Neural cell (in vitro differentiated cells): ENCODE data around the gene UNC5C. TPM values are rescaled to one million over a fixed set of nuclear protein-coding genes. Genes with fewer than 3 reads are reported as not detected.

Source experiments
- H2AFZ ChIP-seq: fragments of 200-600, 300-800 bp; sonication (generic), shearing (Covaris generic); 2 replicates; pipeline ENCODE4 v1.6.0; 2014; ENCODE audit warnings: low read depth, mild to moderate bottlenecking, antibody characterized with exemption, low read length, moderate library complexity
- H3F3A ChIP-seq: fragments of 200-600 bp; shearing (Covaris generic); 2 replicates; pipeline ENCODE4 v1.6.1; 2016; ENCODE audit warnings: mild to moderate bottlenecking, moderate library complexity, mixed read lengths, antibody characterized with exemption, low read length; ENCODE audit not compliant: insufficient read depth, poor library complexity, severe bottlenecking
- H3K27ac ChIP-seq: fragments of 200-600, 300-800 bp; sonication (generic), shearing (Covaris generic); 2 replicates; pipeline ENCODE4 v1.5.1; 2014; ENCODE audit warnings: mild to moderate bottlenecking, low read length, moderate library complexity
- H3K27me3 ChIP-seq: fragments of 300-800, 200-600 bp; sonication (generic), shearing (Covaris generic); 2 replicates; pipeline ENCODE4 v1.6.0; 2014; ENCODE audit warnings: mild to moderate bottlenecking, low read depth, low read length, moderate library complexity; ENCODE audit not compliant: insufficient read depth
- H3K36me3 ChIP-seq: fragments of 300-800, 200-600 bp; sonication (generic), shearing (Covaris generic); 2 replicates; pipeline ENCODE4 v1.5.1; 2014; ENCODE audit warnings: mild to moderate bottlenecking, antibody characterized with exemption, low read length, moderate library complexity; ENCODE audit not compliant: insufficient read depth
- H3K4me2 ChIP-seq: fragments of 300-800, 200-600 bp; sonication (generic), shearing (Covaris generic); 2 replicates; pipeline ENCODE4 v1.6.0; 2014; ENCODE audit warnings: mild to moderate bottlenecking, low read length
- H3K4me3 ChIP-seq: fragments of 300-800, 200-600 bp; sonication (generic), shearing (Covaris generic); 2 replicates; pipeline ENCODE4 v1.5.1; 2014; ENCODE audit warnings: mild to moderate bottlenecking, low read length, moderate library complexity
- H3K79me2 ChIP-seq: fragments of 200-600 bp; shearing (Covaris generic); replicated peaks from 2 replicates; pipeline ENCODE4 v1.6.0; 2014; ENCODE audit warnings: mild to moderate bottlenecking, low read length, moderate library complexity; ENCODE audit not compliant: insufficient read depth
- H3K9ac ChIP-seq: fragments of 300-800, 200-600 bp; sonication (generic), shearing (Covaris generic); 2 replicates; pipeline ENCODE4 v1.6.1; 2016; ENCODE audit warnings: mild to moderate bottlenecking, low read length, mixed read lengths
- H3K9me2 ChIP-seq: fragments of 200-600 bp; shearing (Covaris generic); 2 replicates; pipeline ENCODE4 v1.6.1; 2016; ENCODE audit warnings: mild to moderate bottlenecking, low read length, mixed read lengths; ENCODE audit not compliant: insufficient read depth
- H3K9me3 ChIP-seq: fragments of 200-600, 300-800 bp; sonication (generic), shearing (Covaris generic); 2 replicates; pipeline ENCODE4 v1.6.1; 2016; ENCODE audit warnings: mild to moderate bottlenecking, mixed run types, low read length, moderate library complexity, mixed read lengths
- H4K20me1 ChIP-seq: fragments of 200-600 bp; shearing (Covaris generic); 2 replicates; pipeline ENCODE4 v1.6.1; 2016; ENCODE audit warnings: mild to moderate bottlenecking, mixed run types; ENCODE audit not compliant: insufficient read depth
- CTCF ChIP-seq: fragments of 450-650 bp; IDR thresholded peaks from 2 replicates; pipeline ENCODE4 v1.5.1; 2014; ENCODE audit warnings: antibody characterized with exemption, mild to moderate bottlenecking, moderate library complexity; ENCODE audit not compliant: poor library complexity, severe bottlenecking
- EP300 ChIP-seq: fragments of 450-650 bp; conservative IDR thresholded peaks from 2 replicates; pipeline ENCODE4 v1.6.1; 2014; ENCODE audit warnings: antibody characterized with exemption, mild to moderate bottlenecking, moderate library complexity; ENCODE audit not compliant: poor library complexity, severe bottlenecking
- EZH2 ChIP-seq: fragments of 200-600, 300-800 bp; shearing (Covaris generic), sonication (generic); IDR thresholded peaks from 2 replicates; pipeline ENCODE4 v1.6.1; 2014; ENCODE audit warnings: antibody characterized with exemption, low read length, borderline replicate concordance, mild to moderate bottlenecking; ENCODE audit not compliant: insufficient read depth, poor library complexity, severe bottlenecking
- MXI1 ChIP-seq: fragments of 450-650 bp; conservative IDR thresholded peaks from 2 replicates; pipeline ENCODE4 v1.6.1; 2014; ENCODE audit warnings: antibody characterized with exemption, mild to moderate bottlenecking; ENCODE audit not compliant: poor library complexity, severe bottlenecking
- POLR2AphosphoS5 ChIP-seq: IDR thresholded peaks from 2 replicates; pipeline ENCODE4 v1.6.1; 2012
- RAD21 ChIP-seq: fragments of 450-650 bp; conservative IDR thresholded peaks from 2 replicates; pipeline ENCODE4 v1.6.1; 2014; ENCODE audit warnings: antibody characterized with exemption, mild to moderate bottlenecking, moderate library complexity
- REST ChIP-seq: IDR thresholded peaks from 2 replicates; pipeline ENCODE4 v1.6.1; 2012; ENCODE audit warnings: borderline replicate concordance
- SMC3 ChIP-seq: fragments of 450-650 bp; conservative IDR thresholded peaks from 2 replicates; pipeline ENCODE4 v1.6.1; 2014; ENCODE audit warnings: antibody characterized with exemption, mild to moderate bottlenecking, moderate library complexity; ENCODE audit not compliant: poor library complexity
- TAF1 ChIP-seq: IDR thresholded peaks from 2 replicates; pipeline ENCODE4 v1.6.1; 2012; ENCODE audit warnings: low read depth
- polyA plus RNA-seq: library from polyadenylated mRNA; depleted of rRNA; stranded (reverse); fragments of >200 nt; gene quantifications from 2 replicates; pipeline ENCODE4 v1.2.3, GENCODE V29; 2014

The UNC5C gene
- polyA plus RNA-seq, 1 donor from 2014 or later = 0.56 TPM

- Histone ChIP-seq H3K79me2 (no peaks in the 10 kb centered on the region), H3F3A (no peaks in the 10 kb centered on the region), H3K27me3 (no peaks in the 10 kb centered on the region), H3K27ac (no peak overlapping the region), H3K4me3 (no peak overlapping the region), H3K9ac (no peak overlapping the region), H3K4me2 (no peak overlapping the region), H4K20me1 (no peaks in the 10 kb centered on the region), H3K36me3 (no peaks in the 10 kb centered on the region), H2AFZ (no peak overlapping the region), H3K9me2 (no peaks in the 10 kb centered on the region), H3K9me3 (no peaks in the 10 kb centered on the region)
- TF ChIP-seq POLR2AphosphoS5 (no peak), EZH2 (no peak), TAF1 (no peak), RAD21 (no peak), CTCF (no peak), SMC3 (no peak), EP300 (no peak), MXI1 (no peak), REST (no peak)
These were observed 108.9 kb downstream of the UNC5C start for GRCh38 chr4:95439896-95440295.

- no peak overlapping the region for H3K9ac ChIP-seq
- no peaks in the 10 kb centered on the region for H3F3A ChIP-seq
- H3K79me2 ChIP-seq = no peaks in the 10 kb centered on the region
- H3K27ac ChIP-seq = no peak overlapping the region
- no peaks in the 10 kb centered on the region for H3K9me2 ChIP-seq
- no peak overlapping the region for H3K4me2 ChIP-seq
- TF ChIP-seq CTCF = no peak
- no peak for TF ChIP-seq SMC3
- TF ChIP-seq POLR2AphosphoS5 = no peak
- no peak for TF ChIP-seq EP300
- no peak for TF ChIP-seq TAF1
- no peak for TF ChIP-seq MXI1
- TF ChIP-seq REST = no peak
- no peak for TF ChIP-seq RAD21
- no peak for TF ChIP-seq EZH2
- H3K27me3 ChIP-seq = no peaks in the 10 kb centered on the region
- no peak overlapping the region for H3K4me3 ChIP-seq
- no peaks in the 10 kb centered on the region for H3K9me3 ChIP-seq
- H3K36me3 ChIP-seq = no peaks in the 10 kb centered on the region
- no peak overlapping the region for H2AFZ ChIP-seq
- H4K20me1 ChIP-seq = no peaks in the 10 kb centered on the region
These were observed 109.7 kb downstream of the UNC5C start for GRCh38 chr4:95439071-95439470.
